GM20000 (cell line): Measurements from ENCODE around the gene NOL4L.

ENCODE experiments used
- DNase-seq: peaks from one replicate; pipeline ENCODE4 v3.0.0; 2012; ENCODE audit warnings: low spot score
- CTCF ChIP-seq: IDR thresholded peaks from 2 replicates; pipeline ENCODE4 v1.5.1; 2012; ENCODE audit warnings: mild to moderate bottlenecking, control low read depth; ENCODE audit errors: extremely low read depth, missing control alignments

NOL4L gene

GRCh38 chr20:32512047-32512385, 73.1 kb downstream of the NOL4L start:
- no peak for DNase-seq
- TF ChIP-seq CTCF, result no peak

GRCh38 chr20:32511358-32512046, 73.6 kb downstream of the NOL4L start:
- no peak for TF ChIP-seq CTCF
- no peak for DNase-seq

GRCh38 chr20:32510601-32511357, 74.4 kb downstream of the NOL4L start:
- DNase-seq, result peak; percentile 42
- no peak for TF ChIP-seq CTCF

- no peak for DNase-seq
- TF ChIP-seq CTCF, result no peak
Measured at GRCh38 chr20:32510120-32510600, 75.0 kb downstream of the NOL4L start.

GRCh38 chr20:32509639-32510066, 75.5 kb downstream of the NOL4L start:
- TF ChIP-seq CTCF, result no peak
- peak; percentile 45 for DNase-seq

GRCh38 chr20:32508775-32509119, 76.4 kb downstream of the NOL4L start:
- no peak for DNase-seq
- TF ChIP-seq CTCF, result no peak

- TF ChIP-seq CTCF, result no peak
- DNase-seq, result no peak
Measured at GRCh38 chr20:32507998-32508774, 76.9 kb downstream of the NOL4L start.
